A673 (cell line): ENCODE results near the gene SLC35A4. TPM values are rescaled to one million over a fixed set of nuclear protein-coding genes. Genes with fewer than 3 reads are reported as not detected.

Experiments
- BruUV-seq: library from RNA; stranded (reverse); fragments of 400-500 nt; replicated peaks from 2 replicates; lab custom pipeline; 2021; lab: Mats Ljungman, UMichigan
- CTCF ChIA-PET: fragments of 300-600 bp; sonication (Branson Sonifier 250); formaldehyde crosslinking; loops from one replicate; lab custom pipeline; 2022; ENCODE audit warnings: antibody characterized with exemption; lab: Charles Lee
- POLR2A ChIA-PET: fragments of 300-600 bp; sonication (Branson Sonifier 250); formaldehyde crosslinking; loops from one replicate; lab custom pipeline; 2022; ENCODE audit warnings: antibody characterized with exemption; ENCODE audit not compliant: low non-redundant PET; lab: Charles Lee
- DNase-seq: peaks from one replicate; pipeline ENCODE4 v3.0.0-alpha.2; 2015; ENCODE audit warnings: low spot score
- H3K27ac ChIP-seq: fragments of 200-600 bp; sonication (generic); 2 replicates; pipeline ENCODE4 v1.5.1; 2016; ENCODE audit warnings: mixed run types, low read depth, mild to moderate bottlenecking, mixed read lengths, antibody characterized with exemption, low read length; ENCODE audit not compliant: poor library complexity, severe bottlenecking
- H3K27me3 ChIP-seq: fragments of 200-600 bp; sonication (generic); replicated peaks from 2 replicates; pipeline ENCODE4 v1.6.1; 2017; ENCODE audit warnings: mixed run types, low read depth, mild to moderate bottlenecking, mixed read lengths, antibody characterized with exemption, low read length; ENCODE audit not compliant: insufficient read depth, poor library complexity
- H3K36me3 ChIP-seq: fragments of 200-600 bp; sonication (generic); 2 replicates; pipeline ENCODE4 v1.6.1; 2016; ENCODE audit warnings: mixed run types, mild to moderate bottlenecking, mixed read lengths, antibody characterized with exemption, low read length; ENCODE audit not compliant: insufficient read depth, poor library complexity, severe bottlenecking
- H3K4me1 ChIP-seq: fragments of 200-600 bp; sonication (generic); 2 replicates; pipeline ENCODE4 v1.6.1; 2017; ENCODE audit warnings: mixed run types, mild to moderate bottlenecking, mixed read lengths, antibody characterized with exemption, low read length; ENCODE audit not compliant: insufficient read depth, poor library complexity, severe bottlenecking
- H3K4me3 ChIP-seq: fragments of 200-600 bp; sonication (generic); 2 replicates; pipeline ENCODE4 v1.5.1; 2016; ENCODE audit warnings: low read depth, mixed run types, mild to moderate bottlenecking, mixed read lengths, low read length; ENCODE audit not compliant: poor library complexity, severe bottlenecking
- H3K9me3 ChIP-seq: fragments of 200-600 bp; sonication (generic); 2 replicates; pipeline ENCODE4 v1.6.1; 2016; ENCODE audit warnings: mixed run types, low read depth, mild to moderate bottlenecking, mixed read lengths, antibody characterized with exemption, low read length; ENCODE audit not compliant: poor library complexity, severe bottlenecking
- CTCF ChIP-seq: fragments of 300-800, 200-600 bp; sonication (generic); conservative IDR thresholded peaks from 2 replicates; pipeline ENCODE4 v1.5.1; 2017; ENCODE audit warnings: low read depth, mild to moderate bottlenecking, antibody characterized with exemption, low read length, moderate library complexity, mixed read lengths
- EZH2 ChIP-seq: fragments of 200-600 bp; sonication (generic); IDR thresholded peaks from 2 replicates; pipeline ENCODE4 v1.6.1; 2017; ENCODE audit warnings: borderline replicate concordance, low read depth, mild to moderate bottlenecking, mixed read lengths, antibody characterized with exemption, low read length; ENCODE audit not compliant: poor library complexity, severe bottlenecking
- intact Hi-C: fragments of 100-400 bp; cut with micrococcal nuclease; formaldehyde crosslinking; loops from one replicate; pipeline ENCODE4 v1.10.0; 2022; ENCODE audit not compliant: unreplicated experiment
- total RNA-seq: library from RNA; stranded (reverse); gene quantifications from 2 replicates; pipeline ENCODE4 v1.2.3, GENCODE V29; 2021

SLC35A4 gene
- total RNA-seq, 1 experiment from 2014 or later = 99.6 TPM

- Histone ChIP-seq H3K9me3 (no peaks in the 10 kb centered on the region), H3K4me3 (no peak overlapping the region), H3K27me3 (no peaks in the 10 kb centered on the region), H3K36me3 (peaks cover 41% of the 10 kb centered on the region), H3K4me1 (peaks cover 10% of the 10 kb centered on the region), H3K27ac (no peak overlapping the region)
- intact Hi-C loops = no loop called here
- POLR2A ChIA-PET = no interaction called here
- no peak for DNase-seq
- no TSS peak for BruUV-seq
- CTCF ChIA-PET = no interaction called here
- TF ChIP-seq EZH2 (no peak), CTCF (no peak)
Observed at GRCh38 chr5:140542972-140543371, 21.7 kb upstream of the SLC35A4 start.

- Histone ChIP-seq H3K27ac (no peak overlapping the region), H3K27me3 (no peaks in the 10 kb centered on the region), H3K4me1 (peaks cover 10% of the 10 kb centered on the region), H3K9me3 (no peaks in the 10 kb centered on the region), H3K4me3 (no peak overlapping the region), H3K36me3 (peaks cover 29% of the 10 kb centered on the region)
- POLR2A ChIA-PET = no interaction called here
- CTCF ChIA-PET = no interaction called here
- no peak for DNase-seq
- intact Hi-C loops = no loop called here
- TF ChIP-seq CTCF (no peak), EZH2 (no peak)
- no TSS peak for BruUV-seq
Observed at GRCh38 chr5:140544986-140545385, 19.6 kb upstream of the SLC35A4 start.

- TF ChIP-seq EZH2 = no peak
- intact Hi-C loops = no loop called here
- Histone ChIP-seq H3K27ac (no peak overlapping the region), H3K4me1 (peaks cover 10% of the 10 kb centered on the region), H3K36me3 (peaks cover 29% of the 10 kb centered on the region), H3K27me3 (no peaks in the 10 kb centered on the region), H3K4me3 (no peak overlapping the region), H3K9me3 (no peaks in the 10 kb centered on the region)
- ChIA-PET POLR2A (interaction anchor here (0.7 kb wide), 1 partner anchor 14 kb away, joined by 8 read pairs; no protein-coding TSS in a partner anchor), CTCF (no interaction called here)
- BruUV-seq = no TSS peak
- no peak for DNase-seq
Observed at GRCh38 chr5:140545606-140546005, 19.0 kb upstream of the SLC35A4 start.
